SK-N-MC (cell line): ENCODE measurements around the gene ZNF423.

Source experiments
- EZH2 ChIP-seq: fragments of 200-600 bp; sonication (generic); IDR thresholded peaks from one replicate; pipeline ENCODE4 v1.6.1; 2017; ENCODE audit warnings: antibody characterized with exemption
- FOXP2 ChIP-seq: optimal IDR thresholded peaks from 2 replicates; pipeline ENCODE3; 2011; ENCODE audit warnings: mild to moderate bottlenecking, moderate library complexity; ENCODE audit not compliant: insufficient read depth; ENCODE audit errors: extremely low read length, control extremely low read depth
- POLR2AphosphoS5 ChIP-seq: IDR thresholded peaks from 2 replicates; pipeline ENCODE4 v1.6.1; 2012; ENCODE audit warnings: mild to moderate bottlenecking, low read depth, low read length, borderline replicate concordance

DNA sequence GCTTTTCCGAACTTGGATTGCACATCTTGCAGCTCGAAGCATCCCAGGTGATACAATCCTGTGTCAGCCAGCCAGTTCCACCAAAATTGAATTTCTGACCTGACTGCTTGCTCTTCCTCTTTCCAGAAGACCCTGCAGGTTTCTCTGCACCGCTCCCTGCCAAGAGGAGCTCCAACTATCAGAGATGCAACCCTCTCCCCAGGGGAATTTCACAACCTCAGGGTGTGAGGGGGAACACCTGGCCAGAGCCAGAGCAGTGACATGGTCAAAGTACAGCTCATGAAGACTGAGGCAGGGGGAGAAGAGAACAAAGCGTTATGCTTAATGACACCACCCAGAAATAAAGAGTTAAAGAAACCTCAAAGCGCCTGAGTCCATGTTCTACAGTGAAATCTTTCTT, 25.0 kb downstream of the ZNF423 start:
- TF ChIP-seq POLR2AphosphoS5, result no peak
- no peak for TF ChIP-seq EZH2
- TF ChIP-seq FOXP2, result no peak
